Smooth muscle cell (in vitro differentiated cells): Measurements from ENCODE around the gene SIRPG. TPM values are rescaled to one million over a fixed set of nuclear protein-coding genes. Genes with fewer than 3 reads are reported as not detected.

Source experiments
- DNase-seq: peaks from one replicate; lab custom pipeline; 2025; ENCODE audit not compliant: unreplicated experiment; lab: John Stamatoyannopoulos, UW
- H2AFZ ChIP-seq: fragments of 200-600 bp; sonication (generic); 2 replicates; pipeline ENCODE4 v1.6.0; 2016; ENCODE audit warnings: antibody characterized with exemption, low read depth, mild to moderate bottlenecking
- H3F3A ChIP-seq: fragments of 200-600 bp; sonication (generic); 2 replicates; pipeline ENCODE4 v1.6.0; 2017; ENCODE audit warnings: antibody characterized with exemption, low read depth
- H3K27ac ChIP-seq: fragments of 200-600 bp; sonication (generic); 2 replicates; pipeline ENCODE4 v1.5.1; 2016; ENCODE audit warnings: low read depth, mild to moderate bottlenecking
- H3K27me3 ChIP-seq: fragments of 200-600 bp; sonication (generic); 2 replicates; pipeline ENCODE4 v1.6.1; 2016; ENCODE audit warnings: low read depth, mild to moderate bottlenecking
- H3K36me3 ChIP-seq: fragments of 200-600 bp; sonication (generic); 2 replicates; pipeline ENCODE4 v1.5.1; 2016; ENCODE audit warnings: low read depth
- H3K4me1 ChIP-seq: fragments of 200-600 bp; sonication (generic); 2 replicates; pipeline ENCODE4 v1.5.1; 2016; ENCODE audit warnings: low read depth
- H3K4me2 ChIP-seq: fragments of 200-600 bp; sonication (generic); 2 replicates; pipeline ENCODE4 v1.6.0; 2016; ENCODE audit warnings: mild to moderate bottlenecking
- H3K4me3 ChIP-seq: fragments of 200-600 bp; sonication (generic); 2 replicates; pipeline ENCODE4 v1.5.1; 2016; ENCODE audit warnings: mild to moderate bottlenecking
- H3K79me2 ChIP-seq: fragments of 200-600 bp; sonication (generic); 2 replicates; pipeline ENCODE4 v1.6.0; 2016; ENCODE audit warnings: low read depth, mild to moderate bottlenecking
- H3K9ac ChIP-seq: fragments of 200-600 bp; sonication (generic); 2 replicates; pipeline ENCODE4 v1.6.0; 2016; ENCODE audit warnings: low read depth
- H3K9me3 ChIP-seq: fragments of 200-600 bp; sonication (generic); replicated peaks from 2 replicates; pipeline ENCODE4 v1.5.1; 2016; ENCODE audit warnings: low read depth
- H4K20me1 ChIP-seq: fragments of 200-600 bp; sonication (generic); 2 replicates; pipeline ENCODE4 v1.6.0; 2016; ENCODE audit warnings: low read depth
- WGBS: methylation state at CpG from one replicate; pipeline ENCODE4 v1.1.7; 2016; ENCODE audit warnings: low lambda C conversion rate; 5-methylcytosine and 5-hydroxymethylcytosine counted together
- polyA plus RNA-seq: library from polyadenylated mRNA; unstranded; fragments of >200 nt; fragmentation: Nextera tagmentation; extraction: Ambion mirVana; gene quantifications from 2 replicates; pipeline ENCODE4 v1.2.1, GENCODE V29; 2016
- total RNA-seq: library from RNA; depleted of rRNA; stranded (reverse); fragments of >200 nt; gene quantifications from 2 replicates; pipeline ENCODE4 v1.2.3, GENCODE V29; 2014
- TF ChIP-seq, protein P1 (sequence below): fragments of 200-600 bp; sonication (generic); IDR thresholded peaks from 2 replicates; pipeline ENCODE4 v1.5.1; 2017; ENCODE audit warnings: borderline replicate concordance, mild to moderate bottlenecking, antibody characterized with exemption; ENCODE audit not compliant: insufficient read depth, poor library complexity, severe bottlenecking

SIRPG gene
- total and polyA plus RNA-seq, 2 experiments from 2014 or later = not detected

DNA sequence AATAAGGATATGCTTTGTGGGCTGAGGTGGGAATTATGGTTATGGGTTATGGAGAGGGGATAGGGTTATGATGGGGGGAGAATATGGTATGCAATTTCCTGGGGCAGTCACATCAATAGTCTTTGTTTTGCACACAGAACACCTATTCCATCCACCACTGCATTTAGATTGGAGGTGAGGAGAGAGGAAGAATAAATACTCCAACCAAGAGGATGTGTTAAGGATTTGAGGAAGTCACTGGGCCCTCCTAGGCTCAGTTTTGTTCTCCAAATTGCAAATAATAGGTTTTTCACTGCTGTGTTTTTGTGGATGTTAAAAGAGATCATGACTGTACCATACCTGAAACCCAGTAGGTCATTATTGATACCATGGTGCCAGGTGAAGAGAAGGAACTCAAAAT is 29.5 kb upstream of the SIRPG start:
- Histone ChIP-seq H3K9me3 (no peaks in the 10 kb centered on the region), H3K79me2 (no peaks in the 10 kb centered on the region), H3K27ac (no peak overlapping the region), H3K4me2 (no peak overlapping the region), H3K9ac (no peak overlapping the region), H3F3A (no peaks in the 10 kb centered on the region), H3K4me3 (no peak overlapping the region), H3K27me3 (no peaks in the 10 kb centered on the region), H3K4me1 (no peaks in the 10 kb centered on the region), H3K36me3 (no peaks in the 10 kb centered on the region), H4K20me1 (no peaks in the 10 kb centered on the region), H2AFZ (no peak overlapping the region)
- no peak for DNase-seq
- TF ChIP-seq, protein P1, sequence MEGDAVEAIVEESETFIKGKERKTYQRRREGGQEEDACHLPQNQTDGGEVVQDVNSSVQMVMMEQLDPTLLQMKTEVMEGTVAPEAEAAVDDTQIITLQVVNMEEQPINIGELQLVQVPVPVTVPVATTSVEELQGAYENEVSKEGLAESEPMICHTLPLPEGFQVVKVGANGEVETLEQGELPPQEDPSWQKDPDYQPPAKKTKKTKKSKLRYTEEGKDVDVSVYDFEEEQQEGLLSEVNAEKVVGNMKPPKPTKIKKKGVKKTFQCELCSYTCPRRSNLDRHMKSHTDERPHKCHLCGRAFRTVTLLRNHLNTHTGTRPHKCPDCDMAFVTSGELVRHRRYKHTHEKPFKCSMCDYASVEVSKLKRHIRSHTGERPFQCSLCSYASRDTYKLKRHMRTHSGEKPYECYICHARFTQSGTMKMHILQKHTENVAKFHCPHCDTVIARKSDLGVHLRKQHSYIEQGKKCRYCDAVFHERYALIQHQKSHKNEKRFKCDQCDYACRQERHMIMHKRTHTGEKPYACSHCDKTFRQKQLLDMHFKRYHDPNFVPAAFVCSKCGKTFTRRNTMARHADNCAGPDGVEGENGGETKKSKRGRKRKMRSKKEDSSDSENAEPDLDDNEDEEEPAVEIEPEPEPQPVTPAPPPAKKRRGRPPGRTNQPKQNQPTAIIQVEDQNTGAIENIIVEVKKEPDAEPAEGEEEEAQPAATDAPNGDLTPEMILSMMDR = no peak

DNA sequence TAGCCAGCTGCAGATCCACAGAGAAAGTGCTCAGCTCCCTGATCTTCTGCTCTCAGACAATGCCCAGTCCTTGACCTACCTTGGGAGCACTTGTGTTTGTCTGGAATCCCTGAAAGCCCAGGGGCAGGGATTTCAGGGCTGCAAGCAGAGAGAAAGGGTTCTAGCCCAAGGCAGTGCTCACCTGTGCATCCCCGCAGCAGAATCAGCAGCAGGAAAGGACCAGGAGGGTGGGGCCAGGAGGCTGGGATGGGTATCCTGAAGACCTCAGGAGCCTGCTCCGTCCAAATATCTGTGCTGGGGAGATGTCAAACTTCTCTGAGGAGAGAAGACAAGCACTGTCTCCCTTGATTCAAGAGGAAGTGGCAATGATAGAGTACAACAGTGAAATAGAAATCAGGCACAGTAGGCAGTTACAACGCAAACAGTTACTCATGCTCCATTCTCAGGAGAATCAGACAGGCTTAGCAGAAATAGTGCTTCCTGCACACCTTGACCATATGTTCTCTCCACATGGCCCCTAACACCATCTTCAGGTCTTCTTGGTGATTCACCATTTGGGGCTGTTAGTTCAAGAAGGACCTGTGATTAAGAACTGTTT is 28.7 kb upstream of the SIRPG start:
- H3K9ac ChIP-seq = no peak overlapping the region
- H3F3A ChIP-seq = no peaks in the 10 kb centered on the region
- H3K36me3 ChIP-seq = no peaks in the 10 kb centered on the region
- 61% methylated on average over 3 of the region's 3 CpGs for WGBS
- DNase-seq = no peak
- no peaks in the 10 kb centered on the region for H4K20me1 ChIP-seq
- no peaks in the 10 kb centered on the region for H3K27me3 ChIP-seq
- no peaks in the 10 kb centered on the region for H3K4me1 ChIP-seq
- no peak overlapping the region for H3K27ac ChIP-seq
- no peak overlapping the region for H3K4me2 ChIP-seq
- H2AFZ ChIP-seq = no peak overlapping the region
- no peak overlapping the region for H3K4me3 ChIP-seq
- no peaks in the 10 kb centered on the region for H3K79me2 ChIP-seq
- H3K9me3 ChIP-seq = no peaks in the 10 kb centered on the region
- TF ChIP-seq, protein P1 = no peak

DNA sequence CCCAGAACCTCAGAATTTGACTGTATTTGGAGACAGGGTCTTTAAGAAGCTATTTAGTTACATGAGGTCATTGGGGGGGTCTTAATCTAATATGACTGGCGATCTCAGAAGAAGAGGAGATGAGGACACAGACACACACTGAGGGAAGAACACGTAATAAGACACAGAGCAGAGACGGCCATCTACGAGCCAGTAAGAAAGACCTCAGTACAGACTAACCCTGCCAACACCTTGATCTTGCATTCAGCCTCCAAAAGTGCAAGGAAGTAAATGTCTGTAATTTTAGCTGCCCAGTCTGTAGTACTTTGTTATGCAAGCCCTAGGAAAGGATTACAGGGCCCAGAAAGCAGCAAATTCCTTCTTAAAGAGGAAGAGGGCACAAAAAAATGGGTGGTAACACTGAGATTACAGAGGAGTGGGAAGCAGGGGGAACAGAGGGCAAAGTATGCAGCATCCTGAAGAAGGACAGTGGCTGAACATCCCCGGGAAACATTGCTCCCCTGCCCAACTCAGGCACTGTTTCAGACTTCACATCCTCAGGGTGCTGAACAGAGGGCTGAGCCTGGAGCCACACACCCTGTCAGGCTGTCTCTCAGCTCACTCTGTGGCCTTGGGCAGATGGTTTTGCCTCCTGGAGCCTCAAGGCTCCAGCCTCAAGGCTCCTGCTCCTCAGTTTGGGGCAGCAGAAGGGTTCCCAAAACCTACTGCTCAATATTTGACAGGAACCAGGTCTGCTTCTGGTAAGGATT is 27.9 kb upstream of the SIRPG start:
- H3K36me3 ChIP-seq = no peaks in the 10 kb centered on the region
- no peaks in the 10 kb centered on the region for H4K20me1 ChIP-seq
- no peak overlapping the region for H2AFZ ChIP-seq
- H3K9me3 ChIP-seq = no peaks in the 10 kb centered on the region
- H3K27me3 ChIP-seq = no peaks in the 10 kb centered on the region
- H3K4me3 ChIP-seq = no peak overlapping the region
- no peak overlapping the region for H3K4me2 ChIP-seq
- DNase-seq = no peak
- 84% methylated on average over 5 of the region's 5 CpGs for WGBS
- no peaks in the 10 kb centered on the region for H3K4me1 ChIP-seq
- no peak overlapping the region for H3K9ac ChIP-seq
- TF ChIP-seq, protein P1 = no peak
- H3K27ac ChIP-seq = no peak overlapping the region
- no peaks in the 10 kb centered on the region for H3K79me2 ChIP-seq
- no peaks in the 10 kb centered on the region for H3F3A ChIP-seq

DNA sequence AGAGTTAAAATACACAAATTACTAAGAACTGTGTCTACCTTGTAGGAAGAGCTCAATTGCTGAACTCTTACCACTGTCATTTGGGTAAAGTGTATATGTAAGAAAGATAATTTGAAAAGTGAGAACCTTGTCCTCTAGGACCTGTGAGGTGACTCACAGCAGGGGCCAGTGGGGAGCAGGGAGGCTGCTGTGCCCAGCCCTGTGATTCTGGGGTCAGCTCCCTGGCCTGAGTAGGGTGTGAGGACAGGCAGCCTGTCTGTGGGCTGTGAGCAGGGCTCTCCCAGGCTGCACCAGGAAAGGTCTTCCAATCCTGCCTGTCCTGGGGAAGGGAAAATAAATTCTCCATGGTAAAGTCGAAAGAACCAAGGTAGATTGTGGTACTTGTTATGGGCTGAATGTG is 27.3 kb upstream of the SIRPG start:
- no peak overlapping the region for H3K27ac ChIP-seq
- no peaks in the 10 kb centered on the region for H3F3A ChIP-seq
- H3K4me3 ChIP-seq = no peak overlapping the region
- no peak overlapping the region for H2AFZ ChIP-seq
- H4K20me1 ChIP-seq = no peaks in the 10 kb centered on the region
- no peaks in the 10 kb centered on the region for H3K4me1 ChIP-seq
- no peak overlapping the region for H3K9ac ChIP-seq
- H3K4me2 ChIP-seq = no peak overlapping the region
- no peaks in the 10 kb centered on the region for H3K27me3 ChIP-seq
- no peaks in the 10 kb centered on the region for H3K36me3 ChIP-seq
- no peaks in the 10 kb centered on the region for H3K79me2 ChIP-seq
- H3K9me3 ChIP-seq = no peaks in the 10 kb centered on the region
- DNase-seq = no peak
- TF ChIP-seq, protein P1 = no peak
- 95% methylated on average over 1 of the region's 1 CpG for WGBS
